K562 (cell line): ENCODE results near the gene ZFPM1. TPM values are rescaled to one million over a fixed set of nuclear protein-coding genes. Genes with fewer than 3 reads are reported as not detected.

Experiments
- ATAC-seq: fragments of 200-7000 bp; cut with Tn5 transposase; 3 replicates; pipeline ENCODE4 v1.9.1; 2020; ENCODE audit warnings: moderate library complexity
- BruUV-seq: library from RNA; stranded (reverse); fragments of 400-500 nt; replicated peaks from 2 replicates; lab custom pipeline; 2021; lab: Mats Ljungman, UMichigan
- CTCF ChIA-PET: fragments of 300-600 bp; formaldehyde crosslinking; extraction: SDS; loops from one replicate; lab custom pipeline; 2021; ENCODE audit warnings: low intra/inter-chr PET ratio; lab: Yijun Ruan, JAX
- POLR2A ChIA-PET: fragments of 300-600, 350-650 bp; sonication (Branson Sonifier 250); formaldehyde crosslinking; extraction: SDS; loops from one replicate; lab custom pipeline; 2021; ENCODE audit warnings: antibody characterized with exemption, inconsistent platforms; lab: Yijun Ruan, JAX
- DNase-seq, 4 experiments: peaks; one replicate each; pipeline versions ENCODE4 v3.0.0 to v3.0.0-alpha.2; 2011 to 2018; ENCODE audit warnings: low spot score in 3 of 4, mixed read lengths in 3 of 4; ENCODE audit errors: extremely low read depth in 1 of 4
- FAIRE-seq: peaks from 2 replicates; lab custom pipeline; 2011; peaks lifted over from hg19 to GRCh38; lab: Jason Lieb, UNC
- H2AFZ ChIP-seq: 2 replicates; pipeline ENCODE4 v1.6.0; 2011; ENCODE audit warnings: low read depth, low read length, control low read depth, inconsistent platforms
- H3K27ac ChIP-seq: fragments of 200-600 bp; 3 replicates; pipeline ENCODE4 v1.8.0; 2011; ENCODE audit warnings: low read depth, mild to moderate bottlenecking, control low read depth, inconsistent platforms, low read length, moderate library complexity, mixed read lengths; ENCODE audit errors: extremely low read depth
- H3K27me3 ChIP-seq, 2 experiments: fragments of 300-600 bp in 1 of 2; 2 replicates in 1 of 2; 3 replicates in 1 of 2; pipeline versions ENCODE4 v1.6.0 to v1.8.0; 2011; ENCODE audit warnings: inconsistent platforms in 2 of 2, low read length in 2 of 2, mild to moderate bottlenecking in 1 of 2, mixed read lengths in 1 of 2, moderate library complexity in 1 of 2; ENCODE audit not compliant: control insufficient read depth in 2 of 2, insufficient read depth in 2 of 2
- H3K36me3 ChIP-seq: fragments of 300-600 bp; 3 replicates; pipeline ENCODE4 v1.8.0; 2011; ENCODE audit warnings: mild to moderate bottlenecking, low read length, inconsistent platforms; ENCODE audit not compliant: control insufficient read depth, insufficient read depth
- H3K4me1 ChIP-seq, 2 experiments: fragments of 200-600 bp in 1 of 2; replicated peaks in 1 of 2; 2 replicates in 1 of 2; 3 replicates in 1 of 2; pipeline versions ENCODE4 v1.5.1 to v1.8.0; 2011; ENCODE audit warnings: inconsistent platforms in 2 of 2, low read length in 2 of 2, mild to moderate bottlenecking in 1 of 2, mixed read lengths in 1 of 2, moderate library complexity in 1 of 2; ENCODE audit not compliant: control insufficient read depth in 2 of 2, insufficient read depth in 2 of 2
- H3K4me2 ChIP-seq: 2 replicates; pipeline ENCODE4 v1.6.1; 2011; ENCODE audit warnings: low read length, control low read depth, inconsistent platforms, mixed read lengths; ENCODE audit not compliant: insufficient read depth
- H3K4me3 ChIP-seq: fragments of 200-600 bp; sonication (generic), shearing (Covaris generic); 2 replicates; pipeline ENCODE4 v1.5.1; 2016; ENCODE audit warnings: control low read depth, inconsistent platforms
- H3K79me2 ChIP-seq: fragments of 200-600 bp; 3 replicates; pipeline ENCODE4 v1.8.0; 2011; ENCODE audit warnings: low read length, inconsistent platforms; ENCODE audit not compliant: control insufficient read depth, insufficient read depth
- H3K9ac ChIP-seq, 2 experiments: 2 replicates each; pipeline versions ENCODE4 v1.6.0 to v1.6.1; 2011; ENCODE audit warnings: low read depth in 2 of 2, low read length in 2 of 2, control low read depth in 1 of 2, inconsistent platforms in 1 of 2, mild to moderate bottlenecking in 1 of 2, mixed read lengths in 1 of 2; ENCODE audit not compliant: insufficient read depth in 1 of 2
- H3K9me1 ChIP-seq: one replicate; pipeline ENCODE4 v1.6.0; 2011; ENCODE audit warnings: inconsistent platforms, mild to moderate bottlenecking, low read length, moderate library complexity; ENCODE audit not compliant: control insufficient read depth, insufficient read depth
- H3K9me3 ChIP-seq: replicated peaks from 2 replicates; pipeline ENCODE4 v1.5.1; 2011; ENCODE audit warnings: low read depth, low read length, inconsistent platforms; ENCODE audit not compliant: control insufficient read depth, insufficient read depth
- H4K20me1 ChIP-seq: replicated peaks from 2 replicates; pipeline ENCODE4 v1.6.1; 2011; ENCODE audit warnings: low read length, inconsistent platforms, mixed read lengths; ENCODE audit not compliant: control insufficient read depth, insufficient read depth
- HDAC8 ChIP-seq: fragments of 450-650 bp; IDR thresholded peaks from 2 replicates; pipeline ENCODE4 v1.6.1; 2016; ENCODE audit warnings: mild to moderate bottlenecking, missing genetic modification characterization, moderate library complexity, missing compliant biosample characterization
- NUFIP1 ChIP-seq: fragments of 450-650 bp; IDR thresholded peaks from 2 replicates; pipeline ENCODE4 v1.6.1; 2018; ENCODE audit not compliant: partially characterized antibody
- SIX5 ChIP-seq, 2 experiments: IDR thresholded peaks; 2 replicates each; pipeline ENCODE4 v1.6.1; 2011; ENCODE audit warnings: low read length in 2 of 2, borderline replicate concordance in 1 of 2, low read depth in 1 of 2, mild to moderate bottlenecking in 1 of 2, moderate library complexity in 1 of 2; ENCODE audit not compliant: insufficient read depth in 1 of 2
- TCF3 ChIP-seq: sonication (generic); formaldehyde crosslinking; IDR thresholded peaks from 2 replicates; pipeline ENCODE4 v1.4.0; 2020; ENCODE audit warnings: mild to moderate bottlenecking, missing genetic modification reagents
- WGBS: fragments of 100-300 bp; shearing (Covaris generic); methylation state at CpG from one replicate; pipeline ENCODE4 v1.1.6; 2016; ENCODE audit warnings: low coverage, mixed read lengths; ENCODE audit not compliant: insufficient coverage; ENCODE audit errors: missing lambda C conversion rate; 5-methylcytosine and 5-hydroxymethylcytosine counted together
- in situ Hi-C: fragments of 300-500 bp; cut with MboI; formaldehyde crosslinking; loops from 4 replicates; pipeline ENCODE4 v1.15.0; 2018; ENCODE audit warnings: inconsistent platforms, mixed read lengths
- intact Hi-C: fragments of 100-400 bp; cut with micrococcal nuclease; formaldehyde crosslinking; loops from 2 replicates; pipeline ENCODE4 v1.14.2; 2022
- polyA plus RNA-seq, 8 experiments: library from polyadenylated mRNA; depleted of rRNA in 4 of 8; stranded (reverse) in 5 of 8; unstranded in 3 of 8; fragments of >200 nt; fragmentation: Nextera tagmentation in 2 of 8; fragmentation: Illumina TruSeq in 1 of 8; extraction: Ambion mirVana in 2 of 8; extraction: Trizol in 1 of 8; gene quantifications; 2 replicates each; pipeline versions ENCODE4 v1.2.1 to v1.2.3, GENCODE V29; 2011 to 2014; ENCODE audit warnings: inconsistent platforms in 1 of 8, missing spikeins in 1 of 8
- total RNA-seq, 7 experiments: library from RNA; depleted of rRNA in 6 of 7; stranded (reverse); fragments of >200 nt in 6 of 7; fragmentation: Illumina TruSeq in 2 of 7; extraction: Trizol in 2 of 7; gene quantifications; 2 replicates each; pipeline versions ENCODE4 v1.2.1 to v1.2.3, GENCODE V29; 2011 to 2021; ENCODE audit warnings: low replicate concordance in 1 of 7

ZFPM1 gene
- total and polyA plus RNA-seq, 9 of the 15 experiments (the other 6 are each of a cell fraction or from before 2014, with no cell fraction given): 0.03 to 35.9 (median 1.4) TPM

DNA sequence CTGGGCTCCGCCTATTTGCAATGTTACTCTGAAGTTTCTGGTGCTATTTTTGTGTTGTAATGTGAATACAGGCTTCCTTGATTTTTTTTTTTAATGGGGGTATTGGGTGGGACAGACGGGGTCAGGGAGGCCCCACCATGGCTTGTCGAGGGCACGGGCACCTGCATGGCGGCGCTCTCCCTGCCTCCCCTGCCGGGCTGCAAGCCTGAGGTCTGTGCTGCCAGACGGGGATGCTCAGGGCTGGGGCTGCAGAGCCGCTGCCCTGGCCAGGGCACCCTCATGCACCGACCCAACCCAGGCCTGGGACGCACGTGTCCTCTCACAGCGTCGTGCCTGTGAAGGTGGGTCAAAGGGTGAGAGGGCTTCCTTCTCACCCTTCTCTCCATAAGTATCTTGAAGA is 13.0 kb upstream of the ZFPM1 start:
- Histone ChIP-seq H3K4me3 (no peak overlapping the region), H2AFZ (no peak overlapping the region), H3K4me1 (peaks cover 0 to 87% of the 10 kb centered on the region in 2 experiments; a peak in 3 of 5 replicates), H3K4me2 (no peak overlapping the region), H3K9me3 (no peaks in the 10 kb centered on the region), H4K20me1 (peaks cover 4% of the 10 kb centered on the region; the same call in 1 of the 2 replicates), H3K27ac (no peak overlapping the region), H3K9ac (no peak overlapping the region), H3K36me3 (no peaks in the 10 kb centered on the region), H3K9me1 (no peaks in the 10 kb centered on the region), H3K27me3 (peaks cover 9 to 25% of the 10 kb centered on the region in 2 experiments; a peak in 4 of 5 replicates), H3K79me2 (no peaks in the 10 kb centered on the region)
- BruUV-seq: no TSS peak
- ATAC-seq: no peak
- POLR2A ChIA-PET: no interaction called here
- TF ChIP-seq NUFIP1 (no peak), SIX5 (IDR thresholded peaks at IDR 0.05; ENCODE audit: borderline replicate concordance in 1 of 2, insufficient read depth in 1 of 2, low read depth in 1 of 2, low read length in 2 of 2) (no peak), TCF3 (no peak), HDAC8 (tag) (no peak)
- intact Hi-C loops (no loop called here), in situ Hi-C loops (loop anchor here (10.0 kb wide), 1 partner anchor 85 kb away; no protein-coding TSS in a partner anchor)
- CTCF ChIA-PET: no interaction called here
- no peak for DNase-seq
- no peak for FAIRE-seq
- 55% methylated on average over 13 of the region's 14 CpGs for WGBS
